ENCODE data around the gene CISTR.

The CISTR gene

GRCh38 chr12:53739214-53740129 lies 12.3 kb downstream of the CISTR start:
- TF ChIP-seq, protein P1, sequence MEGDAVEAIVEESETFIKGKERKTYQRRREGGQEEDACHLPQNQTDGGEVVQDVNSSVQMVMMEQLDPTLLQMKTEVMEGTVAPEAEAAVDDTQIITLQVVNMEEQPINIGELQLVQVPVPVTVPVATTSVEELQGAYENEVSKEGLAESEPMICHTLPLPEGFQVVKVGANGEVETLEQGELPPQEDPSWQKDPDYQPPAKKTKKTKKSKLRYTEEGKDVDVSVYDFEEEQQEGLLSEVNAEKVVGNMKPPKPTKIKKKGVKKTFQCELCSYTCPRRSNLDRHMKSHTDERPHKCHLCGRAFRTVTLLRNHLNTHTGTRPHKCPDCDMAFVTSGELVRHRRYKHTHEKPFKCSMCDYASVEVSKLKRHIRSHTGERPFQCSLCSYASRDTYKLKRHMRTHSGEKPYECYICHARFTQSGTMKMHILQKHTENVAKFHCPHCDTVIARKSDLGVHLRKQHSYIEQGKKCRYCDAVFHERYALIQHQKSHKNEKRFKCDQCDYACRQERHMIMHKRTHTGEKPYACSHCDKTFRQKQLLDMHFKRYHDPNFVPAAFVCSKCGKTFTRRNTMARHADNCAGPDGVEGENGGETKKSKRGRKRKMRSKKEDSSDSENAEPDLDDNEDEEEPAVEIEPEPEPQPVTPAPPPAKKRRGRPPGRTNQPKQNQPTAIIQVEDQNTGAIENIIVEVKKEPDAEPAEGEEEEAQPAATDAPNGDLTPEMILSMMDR (IDR thresholded peaks at IDR 0.05; ENCODE audit: low read depth, low read length, poor library complexity, severe bottlenecking) = no peak
- no peak for TF ChIP-seq EZH2phosphoT487 (IDR thresholded peaks at IDR 0.05; ENCODE audit: borderline replicate concordance, low read length)
- Histone ChIP-seq H3K79me2 (ENCODE audit: control insufficient read depth, low read length) (no peaks in the 10 kb centered on the region), H3K27ac (ENCODE audit: low read depth, low read length) (no peak overlapping the region), H3K27me3 (ENCODE audit: control insufficient read depth, low read length) (peaks cover 61% of the 10 kb centered on the region), H3K4me1 (ENCODE audit: control insufficient read depth, low read length) (peaks cover 14% of the 10 kb centered on the region), H3K36me3 (ENCODE audit: control insufficient read depth, low read length) (no peaks in the 10 kb centered on the region), H3K4me2 (ENCODE audit: low read length) (peak overlapping the region; percentile 46; the same call in 1 of the 2 replicates), H3K9me3 (ENCODE audit: control insufficient read depth, insufficient read depth, low read length) (no peaks in the 10 kb centered on the region), H3K9me2 (replicated peaks; ENCODE audit: control insufficient read depth, low read length) (no peaks in the 10 kb centered on the region), H3K4me3 (ENCODE audit: low read length) (no peak overlapping the region), H4K20me1 (ENCODE audit: control insufficient read depth, insufficient read depth, low read depth, low read length) (no peaks in the 10 kb centered on the region), H3F3A (ENCODE audit: control insufficient read depth, insufficient read depth) (peaks cover 4% of the 10 kb centered on the region; the same call in 1 of the 2 replicates)

DNA sequence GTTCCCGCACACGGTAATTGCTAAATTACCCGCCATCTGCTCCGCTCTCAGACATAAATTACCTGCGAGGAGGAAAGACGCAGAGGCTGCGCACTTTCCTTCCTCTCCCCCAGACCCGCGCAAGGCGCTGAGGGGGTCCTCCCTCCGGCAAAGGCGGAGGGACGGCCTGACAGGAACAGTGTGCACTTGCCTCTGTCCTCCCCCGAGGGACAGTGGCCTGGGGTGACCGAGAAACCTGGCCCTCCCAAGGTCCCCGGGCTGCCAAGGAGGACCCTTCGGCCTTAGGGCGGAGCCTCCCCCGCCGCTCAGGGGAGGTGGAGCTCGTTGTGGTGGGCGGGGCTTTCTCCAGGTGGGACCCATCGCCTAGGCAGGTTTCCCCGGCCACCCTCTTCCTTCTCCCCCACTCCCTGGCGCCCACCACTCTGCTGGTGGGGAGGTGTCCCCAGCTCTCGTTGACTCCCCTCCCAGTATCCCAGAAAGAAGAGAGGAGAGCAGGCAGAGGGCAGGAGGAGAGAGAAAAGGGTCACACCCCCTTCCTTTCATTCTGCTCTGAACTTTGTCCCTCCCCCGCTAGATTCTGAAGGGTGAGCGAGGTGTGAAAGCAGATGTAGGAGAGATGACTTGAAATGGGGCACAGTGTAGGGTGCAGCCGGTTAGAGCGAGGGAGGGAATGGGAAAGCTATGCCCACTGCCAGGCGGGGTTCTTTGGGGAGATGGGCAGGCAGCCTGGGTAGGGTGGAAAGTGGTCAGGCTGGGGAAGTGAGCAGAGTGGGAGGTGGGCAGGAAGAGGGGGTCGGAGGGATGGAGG lies 13.2 kb downstream of the CISTR start:
- peak overlapping the region; percentile 29; the same call in 1 of the 2 replicates for H3K4me3 ChIP-seq (ENCODE audit: low read length)
- H3F3A ChIP-seq (ENCODE audit: control insufficient read depth, insufficient read depth) = peaks cover 4% of the 10 kb centered on the region; the same call in 1 of the 2 replicates
- peaks cover 53% of the 10 kb centered on the region for H3K27me3 ChIP-seq (ENCODE audit: control insufficient read depth, low read length)

DNA sequence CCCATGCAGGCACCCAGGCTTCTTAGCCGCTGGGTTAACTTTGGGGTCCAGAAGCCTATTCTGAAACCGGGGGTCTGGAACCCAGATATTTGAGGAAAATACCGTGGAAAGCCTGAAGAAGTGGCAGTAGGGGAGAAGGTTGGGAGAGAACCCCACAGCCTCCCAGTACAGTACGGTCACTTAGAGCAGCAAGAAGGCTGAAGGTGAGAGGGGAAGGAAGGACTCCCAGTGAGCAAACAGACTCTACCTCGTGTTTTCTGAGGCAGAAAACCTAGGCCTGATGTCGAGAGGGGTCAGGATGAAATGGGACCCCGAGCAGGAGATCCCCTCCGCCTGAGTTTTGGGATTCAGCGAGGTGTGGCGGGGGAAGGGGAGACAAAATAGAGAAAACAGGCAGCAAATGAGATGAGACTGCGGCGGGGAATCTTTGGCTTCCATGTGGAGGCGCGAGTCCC lies 13.8 kb downstream of the CISTR start:
- no peak overlapping the region for H3K27ac ChIP-seq (ENCODE audit: low read depth, low read length)
- TF ChIP-seq, protein P1 (IDR thresholded peaks at IDR 0.05; ENCODE audit: low read depth, low read length, poor library complexity, severe bottlenecking) = no peak
- TF ChIP-seq EZH2phosphoT487 (IDR thresholded peaks at IDR 0.05; ENCODE audit: borderline replicate concordance, low read length) = no peak
- no peaks in the 10 kb centered on the region for H3K9me3 ChIP-seq (ENCODE audit: control insufficient read depth, insufficient read depth, low read length)
- peaks cover 48% of the 10 kb centered on the region for H3K27me3 ChIP-seq (ENCODE audit: control insufficient read depth, low read length)
- H4K20me1 ChIP-seq (ENCODE audit: control insufficient read depth, insufficient read depth, low read depth, low read length) = no peaks in the 10 kb centered on the region
- H3K4me1 ChIP-seq (ENCODE audit: control insufficient read depth, low read length) = peaks cover 15% of the 10 kb centered on the region
- H3K36me3 ChIP-seq (ENCODE audit: control insufficient read depth, low read length) = no peaks in the 10 kb centered on the region
- H3K4me3 ChIP-seq (ENCODE audit: low read length) = no peak overlapping the region
- H3K4me2 ChIP-seq (ENCODE audit: low read length) = no peak overlapping the region
- no peaks in the 10 kb centered on the region for H3K9me2 ChIP-seq (replicated peaks; ENCODE audit: control insufficient read depth, low read length)
- H3K79me2 ChIP-seq (ENCODE audit: control insufficient read depth, low read length) = no peaks in the 10 kb centered on the region
- H3F3A ChIP-seq (ENCODE audit: control insufficient read depth, insufficient read depth) = peaks cover 4% of the 10 kb centered on the region; the same call in 1 of the 2 replicates

More for the DNA sequence above, 13.2 kb downstream of the CISTR start:
- Histone ChIP-seq H3K36me3 (ENCODE audit: control insufficient read depth, low read length) (no peaks in the 10 kb centered on the region), H3K4me1 (ENCODE audit: control insufficient read depth, low read length) (peaks cover 21% of the 10 kb centered on the region), H3K4me2 (ENCODE audit: low read length) (peak overlapping the region; percentile 46), H4K20me1 (ENCODE audit: control insufficient read depth, insufficient read depth, low read depth, low read length) (no peaks in the 10 kb centered on the region), H3K9me2 (replicated peaks; ENCODE audit: control insufficient read depth, low read length) (no peaks in the 10 kb centered on the region), H3K79me2 (ENCODE audit: control insufficient read depth, low read length) (no peaks in the 10 kb centered on the region), H3K9me3 (ENCODE audit: control insufficient read depth, insufficient read depth, low read length) (no peaks in the 10 kb centered on the region), H3K27ac (ENCODE audit: low read depth, low read length) (no peak overlapping the region)
- TF ChIP-seq, protein P1 (IDR thresholded peaks at IDR 0.05; ENCODE audit: low read depth, low read length, poor library complexity, severe bottlenecking) = no peak
- peak; percentile 36; the same call in 1 of the 2 replicates for TF ChIP-seq EZH2phosphoT487 (IDR thresholded peaks at IDR 0.05; ENCODE audit: borderline replicate concordance, low read length)

Data from DOHH2 (cell line).